Ectodermal cell (in vitro differentiated cells): Measurements from ENCODE around the gene TEX26.

ENCODE experiments used
- H3K27ac ChIP-seq: 2 replicates; pipeline ENCODE4 v1.7.0; 2013; ENCODE audit warnings: mild to moderate bottlenecking, low read depth, low read length; ENCODE audit not compliant: insufficient read depth, poor library complexity, severe bottlenecking
- H3K27me3 ChIP-seq: 2 replicates; pipeline ENCODE4 v1.7.0; 2013; ENCODE audit warnings: mild to moderate bottlenecking, low read length; ENCODE audit not compliant: insufficient read depth, control insufficient read depth, poor library complexity, severe bottlenecking
- H3K36me3 ChIP-seq: one replicate; pipeline ENCODE4 v1.7.0; 2013; ENCODE audit warnings: low read length; ENCODE audit not compliant: control insufficient read depth, insufficient read depth
- H3K4me1 ChIP-seq: one replicate; pipeline ENCODE4 v1.7.0; 2013; ENCODE audit warnings: low read length; ENCODE audit not compliant: control insufficient read depth, insufficient read depth
- H3K4me3 ChIP-seq: 2 replicates; pipeline ENCODE4 v1.7.0; 2013; ENCODE audit warnings: low read depth, low read length, control low read depth; ENCODE audit not compliant: insufficient read depth
- H3K9me3 ChIP-seq: 2 replicates; pipeline ENCODE4 v1.7.0; 2013; ENCODE audit warnings: mild to moderate bottlenecking, low read length, moderate library complexity; ENCODE audit not compliant: control insufficient read depth
- WGBS, 2 experiments: methylation state at CpG; one replicate each; pipeline ENCODE4 v1.1.7; 2013; ENCODE audit warnings: missing lambda C conversion rate in 2 of 2; 5-methylcytosine and 5-hydroxymethylcytosine counted together

The TEX26 gene

GRCh38 chr13:30991184-30991583 is 58.7 kb downstream of the TEX26 start:
- H3K9me3 ChIP-seq: no peaks in the 10 kb centered on the region
- H3K4me1 ChIP-seq: no peaks in the 10 kb centered on the region
- no peak overlapping the region for H3K27ac ChIP-seq
- no peaks in the 10 kb centered on the region for H3K27me3 ChIP-seq
- H3K36me3 ChIP-seq: no peaks in the 10 kb centered on the region
- 92 to 95% methylated on average over 8 of the region's 8 CpGs for WGBS, 2 experiments
- H3K4me3 ChIP-seq: no peak overlapping the region

- H3K27me3 ChIP-seq: no peaks in the 10 kb centered on the region
- H3K4me3 ChIP-seq: no peak overlapping the region
- H3K4me1 ChIP-seq: no peaks in the 10 kb centered on the region
- H3K36me3 ChIP-seq: no peaks in the 10 kb centered on the region
- H3K9me3 ChIP-seq: no peaks in the 10 kb centered on the region
- WGBS, 2 experiments: 94 to 95% methylated on average over 7 of the region's 7 CpGs
- no peak overlapping the region for H3K27ac ChIP-seq
These were observed 59.5 kb downstream of the TEX26 start for GRCh38 chr13:30991922-30992321.

DNA sequence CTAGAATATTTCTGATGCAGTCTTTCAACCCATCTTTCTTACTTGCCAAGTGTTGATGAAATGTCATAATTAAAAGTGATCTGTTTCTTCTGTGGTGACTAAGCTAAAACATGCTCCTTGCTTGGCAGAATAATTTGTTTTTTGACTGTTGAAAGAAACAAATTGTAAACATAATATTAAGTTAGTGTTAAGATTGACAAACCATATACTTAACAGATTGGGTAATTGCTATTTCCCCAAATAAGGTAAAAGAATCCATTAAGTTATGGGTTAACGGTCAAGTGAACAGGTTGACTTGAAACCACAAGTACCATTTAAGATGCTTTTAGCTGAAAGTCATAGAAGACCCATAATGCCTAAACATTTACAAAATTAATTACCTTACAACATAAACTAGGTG is 62.9 kb downstream of the TEX26 start:
- no peaks in the 10 kb centered on the region for H3K9me3 ChIP-seq
- H3K36me3 ChIP-seq: no peaks in the 10 kb centered on the region
- no peak overlapping the region for H3K4me3 ChIP-seq
- peaks cover 4% of the 10 kb centered on the region for H3K4me1 ChIP-seq
- no peak overlapping the region for H3K27ac ChIP-seq
- no peaks in the 10 kb centered on the region for H3K27me3 ChIP-seq
- WGBS, 2 experiments: 100% methylated on average over 1 of the region's 1 CpG

DNA sequence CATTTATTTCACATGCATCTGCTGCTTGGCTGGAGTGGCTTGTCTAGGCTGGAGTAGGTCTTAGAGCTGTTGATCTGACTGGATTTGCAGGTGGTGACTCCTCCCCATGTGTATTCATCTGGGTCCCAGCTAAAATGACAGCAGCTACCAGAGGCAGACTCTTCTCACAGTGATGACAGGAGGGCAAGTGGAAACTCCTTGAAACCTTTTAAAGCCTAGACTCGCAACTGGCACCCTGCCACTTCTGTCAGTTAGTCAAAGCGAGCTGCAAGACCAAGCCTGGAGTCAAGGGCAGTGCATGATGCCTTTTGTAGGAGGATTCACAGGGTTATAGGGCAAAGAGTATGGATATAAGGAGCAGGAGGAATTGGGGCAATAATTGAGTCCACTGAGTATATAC is 65.2 kb downstream of the TEX26 start:
- Histone ChIP-seq H3K4me3 (no peak overlapping the region), H3K27me3 (no peaks in the 10 kb centered on the region), H3K4me1 (peaks cover 4% of the 10 kb centered on the region), H3K36me3 (no peaks in the 10 kb centered on the region), H3K9me3 (no peaks in the 10 kb centered on the region), H3K27ac (no peak overlapping the region)
- 89 to 93% methylated on average over 2 of the region's 2 CpGs for WGBS, 2 experiments

- no peaks in the 10 kb centered on the region for H3K36me3 ChIP-seq
- H3K9me3 ChIP-seq: no peaks in the 10 kb centered on the region
- H3K27me3 ChIP-seq: no peaks in the 10 kb centered on the region
- WGBS, 2 experiments: 71 to 82% methylated on average over 7 to 8 of the region's 8 CpGs
- no peak overlapping the region for H3K4me3 ChIP-seq
- no peak overlapping the region for H3K27ac ChIP-seq
- H3K4me1 ChIP-seq: peaks cover 4% of the 10 kb centered on the region
These were observed 66.0 kb downstream of the TEX26 start for GRCh38 chr13:30998136-30999088.

- H3K4me1 ChIP-seq: peaks cover 4% of the 10 kb centered on the region
- no peaks in the 10 kb centered on the region for H3K27me3 ChIP-seq
- WGBS, 2 experiments: 90 to 93% methylated on average over 3 of the region's 3 CpGs
- no peaks in the 10 kb centered on the region for H3K36me3 ChIP-seq
- no peak overlapping the region for H3K4me3 ChIP-seq
- H3K9me3 ChIP-seq: no peaks in the 10 kb centered on the region
- no peak overlapping the region for H3K27ac ChIP-seq
These were observed 68.4 kb downstream of the TEX26 start for GRCh38 chr13:31000889-31001288.

GRCh38 chr13:31001647-31002046 is 69.2 kb downstream of the TEX26 start:
- H3K27ac ChIP-seq: no peak overlapping the region
- 84 to 95% methylated on average over 2 of the region's 2 CpGs for WGBS, 2 experiments
- no peaks in the 10 kb centered on the region for H3K27me3 ChIP-seq

DNA sequence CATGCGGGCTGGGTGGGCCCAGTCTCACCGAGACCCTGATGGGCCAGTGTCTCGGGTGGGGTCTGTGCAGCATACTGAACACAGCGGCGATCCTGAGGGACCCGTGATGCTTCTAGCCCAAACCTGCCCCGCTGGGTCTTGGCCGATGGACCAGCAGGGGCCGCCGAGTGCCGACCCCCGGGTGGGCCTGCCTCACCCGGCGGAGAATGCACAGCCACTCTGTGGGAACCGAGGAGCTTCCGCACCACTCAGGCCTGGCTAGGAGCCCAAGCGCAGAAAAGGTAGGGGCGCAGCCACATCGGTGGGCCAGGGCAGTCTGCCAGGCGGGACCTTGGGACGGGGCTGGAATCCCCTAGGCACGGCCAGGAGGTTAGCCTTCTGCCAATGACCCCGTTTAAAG is 72.6 kb downstream of the TEX26 start:
- Histone ChIP-seq H3K4me1 (no peaks in the 10 kb centered on the region), H3K27me3 (no peaks in the 10 kb centered on the region), H3K9me3 (no peaks in the 10 kb centered on the region), H3K36me3 (no peaks in the 10 kb centered on the region), H3K4me3 (no peak overlapping the region), H3K27ac (no peak overlapping the region)
- 95 to 96% methylated on average over 23 of the region's 23 CpGs for WGBS, 2 experiments

More at GRCh38 chr13:31001647-31002046, 69.2 kb downstream of the TEX26 start:
- H3K4me1 ChIP-seq: peaks cover 4% of the 10 kb centered on the region
- H3K4me3 ChIP-seq: no peak overlapping the region
- H3K36me3 ChIP-seq: no peaks in the 10 kb centered on the region
- H3K9me3 ChIP-seq: no peaks in the 10 kb centered on the region

GRCh38 chr13:31007417-31007816 is 75.0 kb downstream of the TEX26 start:
- Histone ChIP-seq H3K4me3 (no peak overlapping the region), H3K36me3 (no peaks in the 10 kb centered on the region), H3K27me3 (no peaks in the 10 kb centered on the region), H3K27ac (no peak overlapping the region), H3K4me1 (peaks cover 12% of the 10 kb centered on the region), H3K9me3 (no peaks in the 10 kb centered on the region)
- WGBS, 2 experiments: 90 to 94% methylated on average over 4 of the region's 4 CpGs

DNA sequence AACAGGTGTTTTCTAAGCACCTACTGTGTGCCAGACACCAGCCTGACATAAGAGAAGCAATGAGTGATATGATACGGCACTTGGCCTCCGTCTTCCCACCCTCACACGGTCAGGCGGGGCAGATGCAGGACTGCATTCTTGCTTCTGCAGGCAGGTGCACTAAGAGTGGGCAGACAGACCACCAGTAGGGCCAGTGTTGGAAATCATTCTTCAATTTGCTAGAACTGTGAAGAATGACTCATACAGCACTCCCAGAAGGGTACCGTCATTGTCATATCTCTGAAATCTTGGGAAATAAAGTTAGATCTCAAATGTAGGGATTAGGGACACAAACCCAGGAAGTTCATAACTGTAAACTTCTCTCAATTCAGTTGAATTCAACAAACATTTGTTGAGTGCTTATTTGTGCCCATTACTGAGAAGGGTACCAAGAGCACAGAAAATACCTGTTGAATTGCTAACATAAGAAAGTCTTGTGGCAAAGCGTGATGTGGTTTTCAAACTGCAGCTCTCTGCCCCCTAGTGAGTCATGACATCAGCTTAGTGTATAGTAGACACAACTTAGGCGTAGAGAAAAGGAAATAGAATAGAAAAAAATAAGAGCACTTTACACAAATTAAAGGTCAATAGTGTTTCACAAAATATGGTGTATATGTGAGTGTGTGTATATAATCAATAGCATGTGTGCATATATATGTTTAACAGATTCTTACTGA is 76.1 kb downstream of the TEX26 start:
- peaks cover 12% of the 10 kb centered on the region for H3K4me1 ChIP-seq
- H3K27ac ChIP-seq: no peak overlapping the region
- no peaks in the 10 kb centered on the region for H3K36me3 ChIP-seq
- 85 to 86% methylated on average over 6 to 7 of the region's 7 CpGs for WGBS, 2 experiments
- no peak overlapping the region for H3K4me3 ChIP-seq
- H3K9me3 ChIP-seq: no peaks in the 10 kb centered on the region
- no peaks in the 10 kb centered on the region for H3K27me3 ChIP-seq
